Measurements from ENCODE around the gene AK4.
"Not testable (repeated sequence)": the region's sequence is repeated elsewhere in the genome, so short reads cannot be mapped to it uniquely, and the experiment has no call there.

Gene AK4

DNA sequence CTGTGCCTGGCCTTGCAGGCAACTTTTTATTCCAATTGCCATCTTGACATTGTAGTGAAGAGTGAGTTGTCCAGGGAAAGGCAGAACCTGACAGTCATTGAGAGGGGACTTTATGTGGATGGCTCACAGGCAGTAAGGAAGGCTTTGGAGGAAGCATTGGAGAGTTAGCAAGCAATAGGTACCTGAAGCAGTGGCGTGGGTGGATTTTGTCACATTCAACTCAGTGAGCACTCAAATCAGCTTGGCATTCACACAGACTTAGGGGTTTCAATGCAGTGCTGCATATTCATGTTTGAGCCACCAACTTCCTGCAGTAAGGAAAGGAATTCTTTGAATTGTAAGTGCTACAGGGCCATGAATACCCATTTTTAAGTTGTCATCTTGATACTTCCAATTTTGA is 69.0 kb downstream of the AK4 start:
- FAIRE-seq: no peak

DNA sequence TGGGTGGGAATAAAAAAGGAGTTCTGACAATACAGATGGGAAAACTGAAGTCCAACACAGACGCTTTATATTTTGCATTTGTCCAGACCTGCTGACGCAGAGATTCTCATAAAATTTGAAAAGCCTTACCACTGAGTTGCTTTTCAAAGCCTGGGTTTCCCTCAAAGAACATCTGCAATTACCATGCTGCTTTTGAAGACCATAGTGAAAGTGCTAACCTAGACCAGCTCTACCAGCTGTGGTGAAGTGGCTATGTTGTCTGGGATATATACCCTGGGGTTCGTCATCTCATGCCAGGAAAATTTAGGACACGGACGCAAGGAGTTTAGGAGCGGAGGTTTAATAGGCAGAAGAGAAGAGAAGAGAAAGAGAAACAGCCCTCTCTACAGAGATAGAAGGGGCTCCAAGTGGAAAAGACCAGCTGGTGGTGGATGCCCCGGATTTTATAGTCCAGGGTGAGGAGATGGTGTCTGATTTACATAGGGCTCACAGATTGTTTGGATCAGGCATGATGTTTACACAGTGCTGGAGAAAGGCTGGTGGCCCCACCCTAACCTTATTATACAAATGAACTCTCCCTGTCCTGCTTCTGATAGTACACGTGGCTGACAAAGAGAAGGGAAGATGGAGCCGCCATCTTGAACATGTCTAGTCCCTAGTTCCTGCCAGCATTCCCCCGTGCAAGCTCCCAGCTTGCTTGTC is 73.8 kb downstream of the AK4 start:
- FAIRE-seq: no peak

DNA sequence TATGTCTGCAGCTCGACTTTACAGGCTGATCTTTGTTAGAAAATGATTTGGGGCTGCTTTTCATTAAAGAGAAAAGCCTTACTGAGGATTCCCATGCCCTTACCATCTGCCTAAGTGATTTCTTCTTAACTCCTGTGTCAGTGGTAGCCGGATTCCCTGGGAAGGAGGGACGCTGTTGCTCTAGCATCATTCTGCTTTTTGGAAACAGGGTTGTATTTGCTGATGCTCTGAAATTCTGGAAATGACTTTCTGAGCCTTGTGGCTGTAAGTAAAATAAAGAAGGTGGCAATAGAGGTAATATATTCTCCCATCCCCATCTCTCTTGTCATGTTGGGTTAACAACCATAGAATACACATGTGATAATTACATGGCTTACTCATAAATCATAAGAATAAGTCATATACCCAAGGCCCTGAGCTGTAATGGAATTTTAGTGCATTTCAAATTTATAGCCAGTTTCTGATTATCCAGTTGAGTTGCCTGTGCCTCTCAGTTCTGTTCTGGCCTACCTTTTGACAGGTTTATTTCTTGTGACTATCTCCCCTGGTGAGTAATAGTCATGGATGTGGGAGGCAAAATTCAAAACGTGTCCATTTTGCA is 74.4 kb downstream of the AK4 start:
- FAIRE-seq: no peak

DNA sequence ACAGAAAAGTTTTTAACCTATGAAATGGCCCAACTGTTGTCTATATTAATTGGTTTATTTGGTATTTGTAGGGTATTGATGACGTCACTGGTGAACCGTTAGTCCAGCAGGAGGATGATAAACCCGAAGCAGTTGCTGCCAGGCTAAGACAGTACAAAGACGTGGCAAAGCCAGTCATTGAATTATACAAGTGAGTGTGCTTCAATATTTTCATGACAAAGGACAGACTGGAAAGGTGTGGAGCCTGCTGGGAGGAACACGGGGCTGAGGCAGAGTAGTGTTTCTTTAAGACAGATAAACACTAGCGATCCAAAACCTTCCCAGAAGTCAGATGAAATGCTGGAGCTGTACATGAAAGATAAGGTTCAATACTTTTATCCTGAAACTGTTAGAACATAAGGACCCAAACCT is 76.7 kb downstream of the AK4 start:
- no peak for FAIRE-seq

DNA sequence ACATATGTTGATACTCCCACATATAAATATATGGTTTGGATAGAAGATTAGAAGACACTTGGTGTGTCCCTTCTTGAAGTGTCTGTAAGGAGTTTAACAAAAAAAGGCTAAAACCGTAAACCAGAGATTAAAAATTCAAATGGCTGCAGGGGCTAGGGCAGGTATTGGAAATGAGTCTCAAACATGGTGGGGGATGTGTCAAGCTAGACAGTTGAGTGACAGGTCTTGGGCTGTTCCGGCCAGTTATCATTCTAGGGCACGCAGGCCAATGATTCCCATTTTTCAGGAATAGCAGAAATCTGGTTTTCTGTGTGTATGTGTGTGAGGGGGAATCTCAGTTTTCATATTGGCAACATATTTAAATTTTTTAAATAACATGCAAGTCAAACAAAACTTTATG is 77.2 kb downstream of the AK4 start:
- no peak for FAIRE-seq

DNA sequence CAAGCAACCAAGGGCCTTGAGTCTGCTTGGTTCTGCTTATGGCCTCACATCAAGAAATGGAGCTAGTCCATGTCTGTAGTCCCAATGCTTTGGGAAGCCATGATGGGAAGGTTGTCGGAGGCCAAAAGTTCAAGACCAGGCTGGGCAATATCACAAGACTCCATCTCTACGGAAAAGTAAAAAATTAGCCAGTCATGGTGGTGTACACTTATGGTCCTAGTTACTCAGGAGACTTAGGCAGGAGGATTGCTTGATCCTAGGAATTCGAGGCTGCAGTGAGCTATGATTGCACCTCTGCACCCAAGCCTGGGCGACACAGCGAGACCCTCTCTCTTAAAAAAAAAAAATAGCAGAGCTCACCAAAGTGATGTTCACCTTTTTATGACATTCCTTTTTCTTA is 81.2 kb downstream of the AK4 start:
- FAIRE-seq: no peak

DNA sequence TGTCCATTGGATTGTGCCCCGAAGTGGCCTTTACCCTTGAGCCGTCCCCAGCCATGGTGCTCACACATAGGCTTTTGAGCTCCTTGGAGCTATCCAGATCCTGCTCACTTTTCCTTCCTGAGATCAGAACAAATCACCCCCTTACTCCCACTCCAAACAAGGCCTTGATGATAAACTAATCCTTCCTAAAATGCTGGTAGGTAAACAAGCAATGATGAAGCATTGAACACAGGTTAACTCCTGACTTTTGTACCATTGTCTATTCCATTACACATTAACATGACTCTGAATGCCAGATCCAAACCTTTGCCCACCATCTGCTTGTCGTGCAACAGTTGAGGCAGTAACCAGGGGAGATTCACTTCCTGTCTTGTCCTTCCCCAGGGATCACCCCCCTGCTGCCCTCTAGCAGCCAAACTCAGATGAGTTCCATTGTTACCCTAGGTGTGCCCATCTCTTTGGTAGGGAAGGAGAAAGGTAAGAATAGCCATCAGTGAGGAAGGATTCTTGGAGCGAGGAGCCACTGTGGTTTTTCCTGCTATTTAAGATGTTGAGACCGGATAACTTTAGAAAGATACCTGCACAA is 81.8 kb downstream of the AK4 start:
- no peak for FAIRE-seq

DNA sequence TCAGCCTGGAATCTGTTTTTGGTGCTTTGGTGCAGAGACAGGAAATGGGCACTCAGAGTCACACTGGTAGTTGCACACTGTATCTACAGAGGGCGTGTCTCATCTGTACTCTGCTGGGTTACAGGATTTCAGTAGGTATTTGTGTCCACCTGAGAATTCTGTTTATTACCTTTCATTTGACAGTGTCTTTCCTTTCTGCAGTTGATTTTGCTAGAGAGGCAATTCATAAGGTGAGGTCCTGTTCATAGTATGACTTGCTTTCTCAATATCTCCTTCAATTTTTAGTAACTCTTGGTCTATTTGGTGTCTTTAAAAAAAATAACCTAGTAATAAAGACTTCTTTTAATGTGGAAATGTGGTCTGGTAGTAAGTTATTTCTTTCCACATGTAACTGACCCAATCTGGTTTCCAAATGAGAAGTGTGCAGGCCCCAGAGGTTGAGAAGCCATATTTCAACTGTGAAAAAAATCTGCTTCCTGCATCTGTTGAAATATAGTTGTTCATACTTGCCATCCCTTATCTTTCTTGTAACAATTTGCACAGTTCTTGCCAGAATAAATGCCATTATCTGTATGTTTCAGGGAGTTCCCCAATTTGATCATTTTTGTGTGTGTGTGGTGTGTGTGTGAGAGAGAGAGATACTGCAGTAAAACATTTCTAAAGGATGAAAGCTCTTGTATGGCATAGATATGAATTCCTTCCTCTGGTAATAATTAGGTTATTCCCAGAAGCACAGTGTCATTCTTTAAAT is 82.9 kb downstream of the AK4 start:
- no peak for FAIRE-seq

DNA sequence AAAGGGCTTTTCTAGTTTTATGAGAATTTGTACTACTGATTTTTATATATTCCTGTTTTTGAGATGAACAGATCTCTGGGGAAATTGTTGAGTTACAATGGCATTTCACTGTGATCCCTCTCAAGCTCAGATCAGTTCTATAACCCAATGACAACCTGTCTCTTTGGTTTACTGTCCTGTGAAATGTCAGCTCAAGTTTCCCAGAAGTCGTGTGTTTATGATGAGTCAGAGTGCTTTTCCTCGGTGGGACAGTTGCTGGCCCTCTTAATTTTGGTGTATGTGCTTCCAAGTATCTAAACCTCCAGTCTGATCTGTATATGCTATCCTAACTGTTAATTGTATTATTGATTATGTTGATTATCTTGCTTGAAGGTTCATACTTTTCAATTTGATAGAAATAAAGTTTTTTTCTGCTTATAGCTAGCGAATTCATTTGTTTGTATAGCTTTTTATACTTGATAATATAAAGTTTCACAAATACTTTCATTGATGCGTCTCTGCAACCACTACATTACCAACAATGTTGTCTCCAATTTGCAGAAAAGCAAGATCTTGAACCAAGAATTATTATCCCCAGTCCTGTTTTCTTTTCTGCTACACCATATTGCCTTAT is 83.8 kb downstream of the AK4 start:
- FAIRE-seq: no peak

DNA sequence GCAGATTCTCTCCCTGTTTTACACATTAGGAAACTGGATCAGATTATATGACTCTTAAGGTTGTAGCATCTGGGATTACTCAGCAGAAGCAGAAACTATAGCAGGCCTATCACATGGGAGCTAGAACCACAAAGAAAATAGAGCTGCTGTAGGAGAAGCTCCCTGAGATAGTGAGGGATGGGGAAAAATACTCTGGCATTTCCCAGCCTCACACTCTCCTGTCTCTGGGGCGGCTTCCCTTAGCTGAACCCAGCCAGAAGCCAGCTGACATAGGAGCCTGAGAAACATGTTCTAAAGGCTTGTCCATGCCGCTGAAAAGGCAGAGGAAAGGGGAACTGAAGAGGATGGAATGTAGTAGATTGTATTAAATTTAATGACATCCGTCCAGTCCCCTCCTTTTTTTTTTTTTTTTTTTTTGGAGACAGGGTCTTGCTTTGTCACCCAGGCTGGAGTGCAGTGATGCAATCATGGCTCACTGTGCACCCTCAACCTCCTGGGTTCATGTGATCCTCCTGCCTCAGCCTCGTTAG is 84.5 kb downstream of the AK4 start:
- no peak for FAIRE-seq

DNA sequence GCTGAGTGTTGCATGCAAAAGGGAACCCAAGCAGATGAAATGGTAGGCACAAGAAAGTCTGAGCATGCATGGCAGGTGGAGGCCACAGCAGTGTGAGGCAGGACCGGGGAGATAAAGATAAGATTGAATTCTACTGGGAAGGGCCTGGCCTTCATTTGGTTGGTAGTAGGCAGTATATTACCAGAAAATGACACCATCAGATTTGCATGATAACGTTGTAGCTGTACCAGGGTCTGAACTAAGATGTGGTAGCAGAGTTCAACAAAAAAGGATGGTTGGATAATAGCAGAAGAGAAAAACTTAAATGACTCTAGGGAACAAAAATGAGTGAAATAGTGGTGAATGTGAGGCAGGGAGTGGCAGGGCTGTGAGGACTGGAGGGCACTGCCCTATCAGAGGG is 85.8 kb downstream of the AK4 start:
- no peak for FAIRE-seq

DNA sequence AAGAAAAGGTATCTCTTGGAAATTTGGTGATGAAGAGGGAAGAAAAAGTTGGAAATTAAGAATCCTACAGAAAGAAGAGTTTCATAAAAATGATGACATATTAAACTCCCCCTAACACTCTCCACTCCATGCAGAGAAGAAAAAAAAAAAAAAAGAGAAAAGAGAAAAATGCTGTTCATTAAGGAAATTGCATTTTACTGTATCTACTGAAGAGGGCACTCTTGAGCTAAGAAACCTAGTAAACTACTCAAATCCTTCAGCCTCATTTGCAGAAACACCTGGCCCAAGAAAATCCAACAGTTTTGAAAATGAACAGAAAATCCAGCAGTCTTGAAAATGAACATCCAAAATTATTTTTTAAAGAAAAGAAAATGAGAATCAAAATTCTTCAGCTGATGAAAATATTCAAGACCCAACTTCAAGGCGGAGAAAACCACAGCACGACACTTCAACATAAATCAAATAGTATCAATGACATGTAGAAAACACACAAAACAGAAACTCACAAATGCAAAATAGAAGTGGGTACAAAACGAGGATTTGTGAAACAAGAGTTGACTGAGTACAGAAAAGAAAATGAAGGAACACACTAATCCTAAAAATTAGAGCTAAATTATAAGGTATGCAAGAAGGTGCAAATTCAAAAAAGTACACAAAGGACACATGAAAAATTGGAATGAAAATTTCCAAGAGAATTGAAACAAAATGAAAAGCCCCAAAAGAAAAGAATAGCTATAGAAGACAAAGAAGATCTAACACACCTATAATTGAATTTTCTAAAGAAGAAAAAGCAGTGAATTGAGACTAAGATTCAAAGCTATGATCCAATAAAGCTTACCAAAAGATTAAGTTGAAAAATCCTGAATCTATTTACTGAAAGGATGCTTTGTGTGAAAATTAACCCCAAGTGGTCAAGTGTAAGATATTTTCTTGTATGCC is 88.1 kb downstream of the AK4 start:
- no peak for FAIRE-seq

DNA sequence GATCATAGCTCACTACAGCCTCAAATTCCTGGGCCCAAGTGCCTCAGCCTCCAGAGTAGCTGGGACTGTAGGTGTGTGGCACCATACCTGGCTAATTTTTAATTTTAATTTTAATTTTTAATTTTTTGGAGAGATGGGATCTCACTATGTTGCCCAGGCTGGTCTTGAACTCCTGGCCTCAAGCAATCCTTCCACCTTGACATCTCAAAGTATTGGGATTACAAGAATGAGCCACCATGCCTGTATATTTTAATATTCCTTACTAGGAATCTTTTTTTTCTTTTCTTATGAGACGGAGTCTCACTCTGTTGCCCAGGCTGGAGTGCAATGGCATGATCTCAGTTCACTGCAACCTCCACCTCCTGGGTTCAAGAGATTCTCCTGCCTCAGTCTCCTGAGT is 89.1 kb downstream of the AK4 start:
- FAIRE-seq: not testable (repeated sequence)

DNA sequence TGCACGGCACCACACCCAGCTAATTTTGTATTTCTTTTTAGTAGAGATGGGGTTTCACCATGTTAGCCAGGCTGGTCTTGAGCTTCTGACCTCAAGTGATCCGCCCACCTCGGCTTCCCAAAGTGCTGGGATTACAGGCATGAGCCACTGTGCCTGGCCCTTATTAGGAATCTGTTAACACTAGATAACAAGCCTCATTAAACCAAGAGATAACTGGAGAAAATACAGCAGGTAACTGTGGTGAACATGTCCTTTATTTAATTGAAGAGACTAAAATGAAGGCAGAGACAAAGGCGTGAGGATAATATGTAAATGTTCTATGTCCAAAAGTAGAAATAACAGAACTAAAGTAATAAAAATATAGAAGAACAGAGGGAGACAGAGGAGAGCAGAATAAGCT is 89.5 kb downstream of the AK4 start:
- FAIRE-seq: no peak

DNA sequence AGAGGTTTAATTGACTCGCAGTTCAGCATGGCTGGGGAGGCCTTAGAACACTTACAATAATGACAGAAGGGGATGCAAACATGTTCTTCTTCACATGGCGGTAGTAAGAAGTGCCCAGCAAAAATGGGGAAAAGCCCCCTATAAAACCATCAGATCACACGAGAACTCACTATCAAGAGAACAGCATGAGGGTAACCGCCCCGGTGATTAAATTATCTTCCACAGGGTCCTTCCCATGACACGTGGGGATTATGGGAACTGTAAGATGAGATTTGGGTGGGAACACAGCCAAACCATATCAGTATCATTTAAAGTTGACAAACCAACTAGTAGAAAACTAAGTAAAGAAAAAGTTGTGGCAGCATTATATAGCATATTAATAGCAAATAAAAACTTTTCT is 90.0 kb downstream of the AK4 start:
- FAIRE-seq: no peak

DNA sequence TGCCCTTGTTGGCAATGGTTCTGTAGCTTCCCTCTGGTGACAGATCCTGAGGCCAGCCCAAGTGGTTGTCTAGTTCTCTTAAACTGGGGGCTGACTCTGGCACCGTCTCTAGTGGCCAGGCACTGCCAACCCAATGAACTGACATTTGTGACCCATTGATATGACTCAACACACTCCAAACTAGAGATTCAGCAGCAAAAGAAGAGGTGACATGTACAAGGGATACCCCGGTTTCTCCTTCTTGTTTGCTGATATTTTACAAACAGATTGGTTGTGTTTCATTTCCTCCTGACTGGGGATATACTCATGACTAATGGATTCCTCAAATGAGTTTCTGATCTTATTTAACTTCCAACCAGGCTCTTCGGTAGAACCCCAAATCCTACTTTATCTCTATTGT is 95.5 kb downstream of the AK4 start:
- FAIRE-seq: no peak

DNA sequence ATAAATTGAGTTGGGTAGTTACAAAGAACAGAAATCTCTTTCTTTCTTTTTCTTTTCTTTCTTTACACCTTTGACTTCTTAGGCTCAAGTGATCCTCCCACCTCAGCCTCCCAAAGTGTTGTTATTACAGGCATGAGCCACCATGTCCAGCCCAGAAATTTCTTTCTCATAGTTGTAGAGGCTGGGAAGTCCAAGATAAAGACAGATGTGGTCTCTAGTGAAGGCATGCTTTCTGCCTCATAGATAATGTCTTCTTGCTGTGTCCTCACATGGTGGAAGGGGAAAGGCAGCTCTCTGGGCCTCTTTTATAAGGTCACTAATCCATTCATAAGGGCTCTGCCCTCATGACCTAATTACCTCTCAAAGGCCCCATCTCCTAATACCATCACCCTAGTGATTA is 97.3 kb downstream of the AK4 start:
- no peak for FAIRE-seq

DNA sequence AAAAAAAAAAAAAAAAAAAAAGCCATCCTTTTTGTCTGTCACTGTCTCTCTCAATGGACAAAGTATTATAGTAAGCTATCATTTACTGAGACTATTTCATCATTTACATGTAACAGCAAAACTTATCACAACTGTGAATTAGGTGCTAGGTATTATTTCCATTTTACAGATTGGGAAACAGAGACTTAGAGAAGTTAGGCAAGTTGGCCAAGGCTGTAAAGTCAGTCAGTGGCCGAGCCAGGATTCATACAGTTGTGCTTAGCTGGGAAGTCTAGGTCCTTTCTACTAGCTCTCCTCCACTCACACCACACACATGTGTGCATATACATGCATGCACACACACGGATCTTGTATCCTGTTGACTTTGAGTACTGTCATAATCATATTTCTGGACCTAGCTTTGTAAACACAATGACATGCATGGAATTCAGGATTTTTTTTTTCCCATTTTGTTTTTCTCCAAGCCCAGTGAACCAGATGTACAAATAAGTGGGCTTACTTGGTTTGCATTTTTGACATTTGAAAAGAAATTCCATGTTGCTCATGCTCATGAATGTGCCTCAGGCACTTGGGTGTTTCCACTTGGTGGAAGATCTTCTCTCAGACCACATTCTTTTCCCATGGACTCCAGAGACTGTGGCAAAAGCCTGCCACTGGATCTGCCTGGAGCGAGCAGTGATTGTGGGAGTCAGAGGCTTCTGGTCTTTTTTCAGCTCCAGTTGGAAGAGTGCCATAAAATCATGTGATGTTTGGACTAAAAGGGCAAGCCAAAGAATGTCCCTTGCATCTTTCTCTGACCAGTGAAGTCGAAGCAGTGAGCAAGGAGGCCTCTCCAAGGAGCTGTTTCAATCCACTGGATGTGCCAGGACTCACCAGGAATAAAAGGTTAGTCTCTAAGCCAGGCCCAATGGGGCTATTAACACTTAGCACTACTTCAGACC is 99.7 kb downstream of the AK4 start:
- FAIRE-seq: no peak

DNA sequence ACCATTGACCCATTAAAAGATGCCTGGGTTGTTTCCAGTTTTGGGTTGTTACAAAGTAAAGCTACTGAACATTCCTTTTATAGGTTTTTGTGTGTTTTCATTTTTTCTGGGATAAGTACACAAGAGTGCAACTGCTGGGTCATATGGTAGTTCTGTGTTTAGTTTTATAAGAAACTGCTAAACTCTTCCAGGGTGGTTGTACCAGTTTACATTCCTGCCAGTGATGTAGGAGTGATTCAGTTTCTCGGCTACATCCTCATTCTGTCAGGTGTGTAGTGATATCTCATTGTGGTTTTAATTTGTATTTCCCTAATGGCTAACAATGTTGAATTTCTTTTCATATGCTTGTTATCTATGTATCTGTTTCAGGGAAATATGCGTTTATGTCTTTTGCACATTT is 102.8 kb downstream of the AK4 start:
- no peak for FAIRE-seq

DNA sequence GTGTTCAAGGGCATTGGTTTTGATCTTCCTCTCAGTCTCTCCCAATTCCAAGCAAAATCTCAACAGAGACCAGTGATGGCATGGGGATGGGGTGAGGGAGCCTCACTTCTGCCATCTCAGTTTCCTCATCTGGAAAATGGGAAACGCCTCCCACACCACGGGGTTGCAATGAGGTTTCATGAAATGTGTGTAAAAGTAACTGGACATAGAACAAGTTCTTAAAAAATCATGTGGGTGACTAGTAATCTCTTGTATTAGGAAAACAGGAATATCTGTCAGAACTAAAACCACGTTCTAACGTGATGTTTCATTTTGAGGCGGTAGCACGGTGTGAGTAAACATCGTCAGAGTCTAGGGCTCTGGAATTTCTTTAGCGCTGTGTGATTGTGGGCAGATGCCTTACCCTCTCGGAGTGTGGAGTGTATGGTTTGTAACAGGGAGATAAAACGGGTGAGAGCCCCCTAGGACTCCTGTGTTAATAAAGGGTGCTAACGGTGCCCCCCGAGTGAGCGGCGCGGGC is 105.9 kb downstream of the AK4 start:
- no peak for FAIRE-seq
